ENCODE data around the gene CNGB1.

- no peak for TF ChIP-seq CTCF (IDR thresholded peaks at IDR 0.05)
- TF ChIP-seq POLR2A (IDR thresholded peaks at IDR 0.05) = no peak
Measured at GRCh38 chr16:57838161-57838560, 132.8 kb downstream of the CNGB1 start.

Measured in Peyer's patch (tissue), 4 donors.